ENCODE data around the gene GOLGA8K.
"Not testable (repeated sequence)": the region's sequence is repeated elsewhere in the genome, so short reads cannot be mapped to it uniquely, and the experiment has no call there.

Gene GOLGA8K, protein sequence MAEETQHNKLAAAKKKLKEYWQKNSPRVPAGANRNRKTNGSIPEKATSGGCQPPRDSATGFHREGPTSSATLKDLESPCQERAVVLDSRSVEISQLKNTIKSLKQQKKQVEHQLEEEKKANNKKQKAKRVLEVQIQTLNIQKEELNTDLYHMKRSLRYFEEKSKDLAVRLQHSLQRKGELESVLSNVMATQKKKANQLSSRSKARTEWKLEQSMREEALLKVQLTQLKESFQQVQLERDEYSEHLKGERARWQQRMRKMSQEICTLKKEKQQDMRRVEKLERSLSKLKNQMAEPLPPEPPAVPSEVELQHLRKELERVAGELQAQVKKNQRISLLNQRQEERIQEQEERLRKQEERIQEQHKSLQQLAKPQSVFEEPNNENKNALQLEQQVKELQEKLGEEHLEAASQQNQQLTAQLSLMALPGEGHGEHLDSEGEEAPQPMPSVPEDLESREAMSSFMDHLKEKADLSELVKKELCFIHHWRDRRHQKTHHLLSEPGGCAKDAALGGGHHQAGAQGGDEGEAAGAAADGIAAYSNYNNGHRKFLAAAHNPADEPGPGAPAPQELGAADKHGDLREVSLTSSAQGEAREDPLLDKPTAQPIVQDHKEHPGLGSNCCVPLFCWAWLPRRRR

DNA sequence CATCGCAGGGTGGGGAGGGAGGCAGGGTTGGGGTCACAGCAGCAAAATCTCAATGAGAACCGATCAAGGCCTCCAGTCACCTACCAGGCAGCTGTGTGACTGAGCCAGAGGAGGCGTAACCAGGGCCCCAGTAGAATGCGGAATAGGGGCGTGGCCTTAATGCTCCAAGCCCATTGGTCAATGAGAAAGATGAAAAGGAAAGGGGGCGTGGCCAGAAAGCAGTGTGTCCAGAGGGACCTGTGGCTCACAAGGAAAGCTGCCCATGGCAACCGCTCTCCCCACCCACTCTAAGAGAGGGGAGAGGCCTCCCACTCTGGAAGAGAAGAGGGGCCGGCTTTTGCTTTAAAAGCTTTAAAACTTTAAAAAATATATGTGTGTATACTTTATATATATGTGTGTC is at the start of gene GOLGA8K:
Gene GOLGA8K (minus strand): TSS at position 101 of the 400 bp plus-strand sequence. CDS start 98 bp downstream, at position 3.
- not testable (repeated sequence) for DNase-seq (ENCODE audit: low read depth)

GRCh38 chr15:32440445-32440977 is 37.4 kb upstream of the GOLGA8K start:
- DNase-seq (ENCODE audit: low read depth), result not testable (repeated sequence)

- DNase-seq (ENCODE audit: low read depth), result not testable (repeated sequence)
Observed at GRCh38 chr15:32434102-32434963, 31.2 kb upstream of the GOLGA8K start.

DNA sequence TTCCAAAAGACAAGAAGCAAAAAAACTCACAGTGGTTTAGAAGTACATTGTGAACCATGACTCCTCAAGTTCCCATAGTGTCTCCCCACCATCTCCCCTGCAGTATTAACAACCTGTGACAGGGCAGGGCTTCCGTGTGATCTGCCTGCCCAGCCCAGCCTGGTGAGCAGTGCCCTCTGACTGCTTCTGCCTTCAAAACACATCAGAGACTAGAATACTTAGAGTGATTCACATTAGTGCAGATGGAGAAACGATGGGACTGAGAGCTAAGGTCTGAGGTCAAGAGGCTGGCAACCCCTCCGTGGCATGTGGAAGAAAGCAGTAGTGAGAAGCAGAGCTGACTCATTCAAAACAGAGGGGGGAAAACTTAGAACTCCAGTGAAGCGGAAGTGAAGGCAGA is 24.5 kb upstream of the GOLGA8K start:
- DNase-seq (ENCODE audit: low read depth), result not testable (repeated sequence)

- not testable (repeated sequence) for DNase-seq (ENCODE audit: low read depth)
Observed at GRCh38 chr15:32426511-32426910, 23.4 kb upstream of the GOLGA8K start.

- not testable (repeated sequence) for DNase-seq (ENCODE audit: low read depth)
Observed at GRCh38 chr15:32407903-32408302, 4.8 kb upstream of the GOLGA8K start.

DNA sequence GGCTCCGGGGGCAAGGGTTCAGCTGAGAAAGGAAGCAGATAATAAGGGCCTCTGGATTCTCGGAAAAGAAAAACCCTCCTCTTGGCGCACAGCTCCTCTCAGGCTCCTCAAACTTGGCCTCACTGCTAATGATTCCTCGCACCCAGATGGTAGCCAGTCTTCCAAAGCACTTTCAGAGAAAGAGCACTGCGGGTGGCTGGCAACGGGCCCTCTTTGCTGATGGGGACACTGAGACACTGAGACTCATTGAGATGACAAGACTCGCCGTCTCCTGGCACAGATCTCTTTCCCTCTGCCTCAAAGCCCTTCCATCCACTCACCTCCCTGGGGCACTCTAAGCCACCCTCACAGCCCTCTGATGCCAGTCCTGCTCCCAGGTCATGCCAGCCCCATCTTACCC is 6.6 kb downstream of the GOLGA8K start:
- DNase-seq (ENCODE audit: low read depth), result not testable (repeated sequence)

GRCh38 chr15:32394745-32395144 is 8.3 kb downstream of the GOLGA8K start:
- DNase-seq (ENCODE audit: low read depth), result not testable (repeated sequence)

GRCh38 chr15:32388050-32388648 is 14.9 kb downstream of the GOLGA8K start:
- not testable (repeated sequence) for DNase-seq (ENCODE audit: low read depth)

- DNase-seq (ENCODE audit: low read depth), result not testable (repeated sequence)
Observed at GRCh38 chr15:32385823-32386495, 17.1 kb downstream of the GOLGA8K start.

DNA sequence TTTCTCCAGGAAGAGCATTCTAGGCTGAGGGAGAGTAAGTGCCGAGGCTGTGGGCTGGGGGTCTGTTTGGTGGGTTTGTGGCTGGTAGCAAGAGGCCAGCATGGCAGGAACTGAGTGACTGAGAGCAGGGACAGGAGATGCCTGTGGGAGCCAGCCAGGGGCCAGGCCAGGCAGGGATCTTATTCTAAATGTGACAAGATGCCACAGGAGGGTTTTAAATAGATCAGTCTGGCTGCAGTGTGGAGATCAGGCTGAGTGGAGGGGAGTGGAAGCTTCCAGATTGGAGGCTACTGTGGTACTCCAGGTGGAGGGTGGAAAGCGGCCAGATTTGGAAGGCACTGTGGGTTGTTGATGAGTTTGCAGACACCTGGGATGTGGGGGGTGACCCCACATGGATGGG is 28.9 kb downstream of the GOLGA8K start:
- not testable (repeated sequence) for DNase-seq (ENCODE audit: low read depth)

GRCh38 chr15:32373707-32374106 is 29.4 kb downstream of the GOLGA8K start:
- DNase-seq (ENCODE audit: low read depth), result not testable (repeated sequence)

DNA sequence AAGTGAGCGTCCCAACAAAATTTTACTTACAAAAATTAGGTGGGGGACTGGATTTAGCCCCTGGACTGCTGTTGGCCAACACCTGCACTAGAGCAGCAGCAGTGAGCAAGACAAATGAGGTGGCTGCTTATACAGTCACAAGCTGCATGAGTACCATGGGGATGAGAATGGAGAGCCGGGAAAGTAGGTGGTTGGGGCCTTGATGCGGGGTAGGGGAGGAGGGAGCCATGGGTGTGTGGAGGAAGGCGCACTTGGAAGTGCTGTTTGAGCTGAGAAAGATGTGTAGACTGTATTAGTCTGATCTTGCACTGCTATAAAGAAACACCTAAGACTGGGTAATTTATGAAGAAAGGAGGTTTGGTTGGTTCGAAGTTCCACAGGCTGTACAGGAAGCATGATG is 31.0 kb downstream of the GOLGA8K start:
- not testable (repeated sequence) for DNase-seq (ENCODE audit: low read depth)

DNA sequence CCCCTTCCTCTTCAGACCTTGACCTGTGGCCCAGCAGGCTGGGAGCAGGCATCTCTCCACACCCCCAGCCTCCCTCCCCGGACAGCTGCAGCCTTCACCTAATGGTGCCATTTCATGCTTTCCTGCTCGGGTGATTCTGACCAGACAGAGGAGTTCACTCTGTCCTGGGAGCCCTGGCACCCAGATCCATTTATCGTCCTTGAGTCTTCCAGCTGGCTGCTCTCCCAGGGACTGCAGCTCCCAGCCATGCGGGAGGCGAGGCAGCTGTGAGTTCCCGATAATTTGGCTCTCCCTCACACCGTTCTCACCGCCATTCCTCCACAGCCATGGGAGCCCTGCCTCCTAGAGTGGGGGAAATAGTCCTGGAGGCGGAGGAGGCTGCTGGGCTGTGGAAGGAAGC is 32.6 kb downstream of the GOLGA8K start:
- DNase-seq (ENCODE audit: low read depth), result not testable (repeated sequence)

- DNase-seq (ENCODE audit: low read depth), result not testable (repeated sequence)
Observed at GRCh38 chr15:32370064-32370463, 33.0 kb downstream of the GOLGA8K start.

DNA sequence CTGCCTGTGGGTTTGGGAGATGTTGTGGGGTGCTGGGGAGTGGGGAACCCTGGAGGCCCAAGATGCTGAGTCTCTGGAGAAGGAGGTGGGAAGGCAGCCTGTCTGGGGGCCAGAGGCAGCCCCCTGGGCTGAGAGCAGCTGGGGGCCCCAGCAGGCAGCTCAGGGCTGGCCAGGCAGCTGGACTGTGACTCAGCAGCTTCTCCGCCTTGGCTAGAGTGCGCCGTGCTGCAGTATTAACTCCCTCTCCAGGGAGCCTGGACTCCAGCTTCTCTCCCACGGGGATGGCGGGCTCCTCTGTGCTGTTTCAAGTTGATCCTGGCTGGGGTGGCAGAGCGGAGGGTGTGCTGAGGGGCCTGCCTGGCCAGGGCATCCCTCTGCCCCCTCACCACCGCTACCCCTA is 36.6 kb downstream of the GOLGA8K start:
- DNase-seq (ENCODE audit: low read depth), result not testable (repeated sequence)

GRCh38 chr15:32365955-32366354 is 37.1 kb downstream of the GOLGA8K start:
- not testable (repeated sequence) for DNase-seq (ENCODE audit: low read depth)

- not testable (repeated sequence) for DNase-seq (ENCODE audit: low read depth)
Observed at GRCh38 chr15:32364944-32365343, 38.1 kb downstream of the GOLGA8K start.

- DNase-seq (ENCODE audit: low read depth), result not testable (repeated sequence)
Observed at GRCh38 chr15:32363449-32363848, 39.6 kb downstream of the GOLGA8K start.

GRCh38 chr15:32361662-32362061 is 41.4 kb downstream of the GOLGA8K start:
- not testable (repeated sequence) for DNase-seq (ENCODE audit: low read depth)

GRCh38 chr15:32358462-32358861 is 44.6 kb downstream of the GOLGA8K start:
- not testable (repeated sequence) for DNase-seq (ENCODE audit: low read depth)

All from ELR (cell line).